NCI-H2081 (cell line): Measurements from ENCODE around the gene RGS6.

Experiments used
- DNase-seq, 2 experiments: peaks; one replicate each; lab custom pipeline; 2025; lab: John Stamatoyannopoulos, UW

RGS6 gene

GRCh38 chr14:72164420-72165228, 232.4 kb downstream of the RGS6 start:
- DNase-seq = no peak

- no peak for DNase-seq
These were observed 233.0 kb downstream of the RGS6 start for GRCh38 chr14:72165229-72165698.

- no peak for DNase-seq
These were observed 237.3 kb downstream of the RGS6 start for GRCh38 chr14:72169521-72169920.

GRCh38 chr14:72172049-72172448, 239.8 kb downstream of the RGS6 start:
- no peak for DNase-seq

- DNase-seq = no peak
These were observed 240.4 kb downstream of the RGS6 start for GRCh38 chr14:72172597-72172996.

- DNase-seq = no peak
These were observed 240.9 kb downstream of the RGS6 start for GRCh38 chr14:72173038-72173720.

- DNase-seq = no peak
These were observed 245.0 kb downstream of the RGS6 start for GRCh38 chr14:72177251-72177650.

- no peak for DNase-seq
These were observed 246.3 kb downstream of the RGS6 start for GRCh38 chr14:72178517-72178916.

GRCh38 chr14:72182708-72183432, 250.6 kb downstream of the RGS6 start:
- DNase-seq = no peak

- no peak for DNase-seq
These were observed 251.4 kb downstream of the RGS6 start for GRCh38 chr14:72183631-72184030.

- DNase-seq = no peak
These were observed 254.3 kb downstream of the RGS6 start for GRCh38 chr14:72186523-72186922.

GRCh38 chr14:72196237-72197015, 264.2 kb downstream of the RGS6 start:
- DNase-seq = no peak

- DNase-seq = no peak
These were observed 269.4 kb downstream of the RGS6 start for GRCh38 chr14:72201645-72202044.

- DNase-seq = no peak
These were observed 281.2 kb downstream of the RGS6 start for GRCh38 chr14:72213424-72213823.

GRCh38 chr14:72215080-72215479, 282.9 kb downstream of the RGS6 start:
- no peak for DNase-seq

- DNase-seq = no peak
These were observed 284.9 kb downstream of the RGS6 start for GRCh38 chr14:72217135-72217534.

- DNase-seq = no peak
These were observed 289.8 kb downstream of the RGS6 start for GRCh38 chr14:72222046-72222445.

GRCh38 chr14:72236629-72237028, 304.4 kb downstream of the RGS6 start:
- DNase-seq = no peak

GRCh38 chr14:72237722-72238666, 305.8 kb downstream of the RGS6 start:
- no peak for DNase-seq
